ENCODE results near the gene SPDYE9.
"Not testable (repeated sequence)": the region's sequence is repeated elsewhere in the genome, so short reads cannot be mapped to it uniquely, and the experiment has no call there.

SPDYE9 gene, protein sequence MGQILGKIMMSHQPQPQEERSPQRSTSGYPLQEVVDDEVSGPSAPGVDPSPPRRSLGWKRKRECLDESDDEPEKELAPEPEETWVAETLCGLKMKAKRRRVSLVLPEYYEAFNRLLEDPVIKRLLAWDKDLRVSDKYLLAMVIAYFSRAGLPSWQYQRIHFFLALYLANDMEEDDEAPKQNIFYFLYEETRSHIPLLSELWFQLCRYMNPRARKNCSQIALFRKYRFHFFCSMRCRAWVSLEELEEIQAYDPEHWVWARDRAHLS

DNA sequence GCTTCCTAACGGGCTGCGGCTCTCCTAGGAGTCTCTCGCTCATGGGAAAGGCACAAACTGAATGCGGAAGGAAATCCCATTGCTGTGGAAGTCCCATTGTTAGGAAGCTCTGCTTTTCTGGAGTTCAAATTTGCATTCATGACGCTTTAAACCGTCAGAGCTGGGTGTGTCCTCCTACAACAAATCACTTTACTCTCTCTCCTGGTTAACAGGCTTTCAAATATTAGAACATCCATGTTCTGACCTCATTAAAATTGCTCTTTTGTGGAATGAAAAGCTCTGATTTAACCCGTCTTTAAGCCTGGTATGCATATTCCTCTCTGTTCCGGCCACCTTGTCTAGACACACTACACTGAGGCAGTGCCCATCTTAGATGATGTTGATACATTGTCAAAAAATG, at the start of gene SPDYE9:
Gene SPDYE9, minus strand, starts transcription at position 101 of the 400 bp plus-strand sequence. CDS start 1,800 bp downstream, outside the sequence.
- DNase-seq = not testable (repeated sequence)

DNA sequence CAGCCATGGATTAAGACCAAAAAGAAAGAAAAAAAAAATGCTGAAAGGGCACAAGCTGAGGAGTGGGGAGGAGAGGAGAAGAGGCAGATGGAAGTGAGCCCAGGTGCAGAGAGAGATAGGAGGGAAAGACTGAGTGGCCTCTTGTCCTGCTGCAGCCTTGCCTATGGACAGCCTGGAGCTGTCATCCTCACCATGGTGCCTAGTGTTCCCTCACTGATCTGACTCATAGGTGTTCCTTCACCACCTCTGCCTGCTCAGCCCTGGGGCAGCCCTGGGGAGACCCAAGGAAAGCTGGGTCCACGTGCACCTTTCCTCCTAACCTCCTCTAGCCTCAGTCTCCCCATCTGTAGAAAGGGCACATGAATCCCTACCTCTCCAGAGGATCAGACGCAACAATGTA, 49.0 kb upstream of the SPDYE9 start:
- DNase-seq = not testable (repeated sequence)

DNA sequence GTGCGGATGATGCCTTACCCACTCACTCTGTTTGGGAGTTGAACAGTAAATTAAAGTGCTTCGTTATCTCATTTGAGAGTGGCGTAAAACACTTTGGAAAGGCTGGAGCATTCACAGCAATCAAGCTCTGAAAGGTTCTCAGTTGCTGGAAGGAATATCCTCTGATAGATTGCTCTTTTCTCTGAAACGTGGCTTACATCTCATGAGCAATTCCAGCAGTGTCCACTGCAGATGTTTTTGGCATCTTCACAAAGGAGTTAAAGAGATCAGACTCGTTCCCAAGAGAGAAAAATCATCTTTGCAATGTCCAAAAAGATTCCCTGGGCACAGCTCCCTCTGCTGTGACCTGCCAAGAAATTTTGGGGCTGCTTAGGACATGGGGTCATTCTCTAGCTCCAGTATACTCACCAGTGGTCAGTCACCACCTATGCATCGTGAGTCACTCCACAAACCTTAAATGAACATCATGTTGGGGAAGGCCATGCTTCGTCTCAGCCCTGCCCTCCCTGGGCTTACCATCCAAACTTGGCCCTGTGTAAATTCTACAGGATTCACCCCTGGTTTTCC, 46.9 kb upstream of the SPDYE9 start:
- not testable (repeated sequence) for DNase-seq

DNA sequence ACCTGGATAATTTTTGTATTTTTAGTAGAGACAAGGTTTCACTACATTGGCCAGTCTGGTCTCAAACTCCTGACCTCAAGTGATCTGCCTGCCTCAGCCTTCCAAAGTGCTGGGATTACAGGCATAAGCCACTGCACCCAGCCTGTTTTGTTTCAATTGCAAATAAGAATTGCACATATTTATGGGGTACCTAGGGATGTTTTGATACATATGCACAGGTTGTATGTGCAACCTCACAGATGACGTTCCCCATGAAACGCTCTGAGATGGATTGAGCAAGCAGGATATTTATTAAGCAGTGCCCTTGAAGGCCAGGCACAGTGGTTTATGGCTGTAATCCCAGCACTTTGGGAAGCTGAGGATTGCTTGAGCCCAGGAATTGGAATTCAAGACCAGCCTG, 44.8 kb upstream of the SPDYE9 start:
- DNase-seq = not testable (repeated sequence)

DNA sequence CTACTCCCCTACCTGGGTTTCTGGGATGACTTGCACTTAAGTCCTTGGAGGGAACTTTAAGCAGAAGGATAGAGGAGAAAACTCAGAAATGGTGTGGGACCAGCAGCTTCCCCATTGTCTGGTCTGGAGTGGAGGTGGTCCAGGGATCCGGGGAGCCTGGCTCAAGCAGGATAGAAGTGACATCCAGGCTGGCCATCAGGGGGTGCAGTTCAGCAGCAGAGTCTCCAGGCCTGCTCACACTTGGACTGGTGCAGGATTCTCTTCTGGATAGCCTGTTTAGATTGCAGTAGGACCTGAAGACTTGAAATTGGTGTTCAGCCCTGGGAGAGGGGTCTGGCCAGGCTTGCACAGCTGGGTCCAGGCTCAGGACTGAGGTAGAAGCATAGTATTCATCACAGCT, 38.3 kb upstream of the SPDYE9 start:
- DNase-seq = not testable (repeated sequence)

DNA sequence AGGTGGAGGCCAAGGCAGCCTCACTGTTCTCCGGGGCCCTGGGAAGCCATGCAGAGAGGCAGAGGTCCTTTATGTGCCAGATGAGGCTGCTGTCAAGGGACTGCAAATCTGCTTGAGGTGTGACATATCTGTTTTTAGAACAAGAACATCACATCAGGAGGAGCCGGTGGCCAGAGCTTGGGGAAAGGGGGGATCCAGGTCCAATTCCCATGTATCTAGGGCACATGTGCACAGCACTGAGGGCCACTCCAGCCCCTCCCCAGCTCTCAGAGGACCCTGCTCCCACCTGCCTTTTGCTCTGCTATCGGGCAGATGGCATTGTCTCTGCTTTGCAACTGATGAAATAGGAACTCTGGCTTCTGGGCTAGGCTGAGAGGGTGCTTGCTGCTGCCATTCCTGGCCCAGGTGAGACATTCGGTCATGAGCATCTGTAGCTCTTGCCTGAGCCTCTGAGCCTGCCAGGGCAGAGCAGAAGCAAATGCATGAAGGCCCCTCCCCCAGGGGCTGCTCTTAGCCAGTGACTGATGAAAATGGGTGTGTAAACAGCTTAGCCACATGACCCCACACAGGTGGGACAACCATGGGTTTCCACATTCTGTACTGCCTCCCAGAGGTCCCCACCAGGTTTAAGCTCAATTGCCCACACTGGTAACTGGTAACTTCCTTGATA, 37.1 kb upstream of the SPDYE9 start:
- DNase-seq = not testable (repeated sequence)

DNA sequence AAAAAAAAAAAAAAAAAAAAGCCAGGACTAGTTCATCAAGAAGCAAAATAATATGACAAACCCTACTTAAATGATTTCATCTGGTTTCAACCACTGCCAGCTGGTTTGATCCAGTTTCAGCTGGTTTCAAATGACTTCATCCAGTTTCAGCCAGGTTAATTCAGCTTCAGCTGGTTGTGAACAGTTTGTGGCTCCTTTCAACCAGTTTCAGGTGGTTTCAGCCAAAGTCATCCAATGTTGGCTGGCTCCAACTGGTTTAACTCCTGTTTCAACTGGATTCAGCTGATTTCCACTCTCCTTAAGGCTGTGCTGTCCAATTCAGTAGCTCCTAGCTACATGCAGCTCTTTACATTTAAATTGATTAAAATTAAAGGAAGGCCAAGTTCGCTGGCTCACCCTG, 32.3 kb upstream of the SPDYE9 start:
- DNase-seq = not testable (repeated sequence)

DNA sequence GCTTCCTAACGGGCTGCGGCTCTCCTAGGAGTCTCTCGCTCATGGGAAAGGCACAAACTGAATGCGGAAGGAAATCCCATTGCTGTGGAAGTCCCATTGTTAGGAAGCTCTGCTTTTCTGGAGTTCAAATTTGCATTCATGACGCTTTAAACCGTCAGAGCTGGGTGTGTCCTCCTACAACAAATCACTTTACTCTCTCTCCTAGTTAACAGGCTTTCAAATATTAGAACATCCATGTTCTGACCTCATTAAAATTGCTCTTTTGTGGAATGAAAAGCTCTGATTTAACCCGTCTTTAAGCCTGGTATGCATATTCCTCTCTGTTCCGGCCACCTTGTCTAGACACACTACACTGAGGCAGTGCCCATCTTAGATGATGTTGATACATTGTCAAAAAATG, 28.0 kb downstream of the SPDYE9 start, which contains the start of gene SPDYE11:
Gene SPDYE11, minus strand, starts transcription at position 101 of the 400 bp plus-strand sequence. CDS start 1,800 bp downstream, outside the sequence.
- not testable (repeated sequence) for DNase-seq

DNA sequence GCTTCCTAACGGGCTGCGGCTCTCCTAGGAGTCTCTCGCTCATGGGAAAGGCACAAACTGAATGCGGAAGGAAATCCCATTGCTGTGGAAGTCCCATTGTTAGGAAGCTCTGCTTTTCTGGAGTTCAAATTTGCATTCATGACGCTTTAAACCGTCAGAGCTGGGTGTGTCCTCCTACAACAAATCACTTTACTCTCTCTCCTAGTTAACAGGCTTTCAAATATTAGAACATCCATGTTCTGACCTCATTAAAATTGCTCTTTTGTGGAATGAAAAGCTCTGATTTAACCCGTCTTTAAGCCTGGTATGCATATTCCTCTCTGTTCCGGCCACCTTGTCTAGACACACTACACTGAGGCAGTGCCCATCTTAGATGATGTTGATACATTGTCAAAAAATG, 56.2 kb downstream of the SPDYE9 start, which contains the start of gene SPDYE8:
Gene SPDYE8, minus strand, starts transcription at position 101 of the 400 bp plus-strand sequence. CDS start 1,800 bp downstream, outside the sequence.
- DNase-seq = not testable (repeated sequence)

All from activated CD4-positive, alpha-beta T cell treated with anti-CD3 and anti-CD28 coated beads, Interleukin-2, amount 50 U/mL, for 48 hours (primary cell).